Vagina (tissue), 2 donors: ENCODE measurements around the gene C12orf42. TPM values are rescaled to one million over a fixed set of nuclear protein-coding genes. Genes with fewer than 3 reads are reported as not detected.

ENCODE experiments used
- DNase-seq, 2 donors: peaks; one replicate each; pipeline ENCODE4 v3.0.0-alpha.2; 2017; ENCODE audit errors: extremely low spot score in 2 of 2
- H3K27ac ChIP-seq: fragments of 200-600 bp; sonication (generic); one replicate; pipeline ENCODE4 v1.5.1; 2019
- H3K27me3 ChIP-seq: fragments of 200-600 bp; sonication (generic); one replicate; pipeline ENCODE4 v1.5.1; 2019
- H3K36me3 ChIP-seq, 2 donors: fragments of 200-600 bp; sonication (generic); one replicate each; pipeline ENCODE4 v1.5.1; 2017 to 2019
- H3K4me1 ChIP-seq: fragments of 200-600 bp; sonication (generic); one replicate; pipeline ENCODE4 v1.5.1; 2019
- H3K4me3 ChIP-seq, 2 donors: fragments of 200-600 bp; sonication (generic); 1 replicate in 1 of 2; 2 replicates in 1 of 2; pipeline ENCODE4 v1.5.1; 2016 to 2019
- H3K9me3 ChIP-seq: fragments of 200-600 bp; sonication (generic); one replicate; pipeline ENCODE4 v1.5.1; 2019
- CTCF ChIP-seq, 3 experiments: fragments of 450-650 bp in 2 of 3; fragments of 200-600 bp in 1 of 3; sonication (generic) in 1 of 3; IDR thresholded peaks; one replicate each; pipeline ENCODE4 v1.5.1; 2017 to 2019; ENCODE audit warnings: antibody characterized with exemption in 3 of 3, mild to moderate bottlenecking in 2 of 3, moderate library complexity in 2 of 3
- POLR2A ChIP-seq, 2 donors: fragments of 450-650 bp; IDR thresholded peaks; one replicate each; pipeline ENCODE4 v1.6.1; 2017; ENCODE audit warnings: antibody characterized with exemption in 2 of 2, mild to moderate bottlenecking in 2 of 2, moderate library complexity in 2 of 2
- POLR2AphosphoS5 ChIP-seq, 2 donors: sonication (generic); formaldehyde crosslinking; IDR thresholded peaks; one replicate each; pipeline ENCODE4 v1.9.0; 2017; ENCODE audit warnings: antibody characterized with exemption in 2 of 2, mild to moderate bottlenecking in 2 of 2, low read depth in 1 of 2; ENCODE audit not compliant: insufficient read depth in 1 of 2
- intact Hi-C: fragments of 100-400 bp; cut with DNase I; formaldehyde crosslinking; loops from one replicate; pipeline ENCODE4 v1.15.1; 2023
- total RNA-seq: library from RNA; depleted of rRNA; stranded (reverse); fragments of >200 nt; gene quantifications from one replicate; pipeline ENCODE4 v1.2.3, GENCODE V29; 2016

Gene C12orf42
- total RNA-seq, 1 donor from 2014 or later, result not detected

GRCh38 chr12:103505371-103506236, 9.8 kb upstream of the C12orf42 start:
- H3K27ac ChIP-seq, result no peak overlapping the region
- DNase-seq, result no peak
- no peaks in the 10 kb centered on the region for H3K36me3 ChIP-seq
- TF ChIP-seq POLR2AphosphoS5 (IDR thresholded peaks at IDR 0.05; ENCODE audit: insufficient read depth in 1 of 2, low read depth in 1 of 2), result no peak
- no peak for TF ChIP-seq CTCF (IDR thresholded peaks at IDR 0.05)
- TF ChIP-seq POLR2A (IDR thresholded peaks at IDR 0.05), result no peak
- no peaks in the 10 kb centered on the region for H3K9me3 ChIP-seq
- intact Hi-C loops, result no loop called here
- no peaks in the 10 kb centered on the region for H3K4me1 ChIP-seq
- no peak overlapping the region for H3K4me3 ChIP-seq
- H3K27me3 ChIP-seq, result no peaks in the 10 kb centered on the region

GRCh38 chr12:103504606-103505005, 8.8 kb upstream of the C12orf42 start:
- intact Hi-C loops, result no loop called here
- TF ChIP-seq CTCF (IDR thresholded peaks at IDR 0.05) (no peak), POLR2AphosphoS5 (IDR thresholded peaks at IDR 0.05; ENCODE audit: insufficient read depth in 1 of 2, low read depth in 1 of 2) (no peak), POLR2A (IDR thresholded peaks at IDR 0.05) (no peak)
- DNase-seq, result no peak

GRCh38 chr12:103503546-103504480, 8.0 kb upstream of the C12orf42 start:
- intact Hi-C loops, result no loop called here
- Histone ChIP-seq H3K4me3 (no peak overlapping the region), H3K27me3 (no peaks in the 10 kb centered on the region), H3K36me3 (no peaks in the 10 kb centered on the region), H3K27ac (no peak overlapping the region), H3K9me3 (no peaks in the 10 kb centered on the region), H3K4me1 (no peaks in the 10 kb centered on the region)
- DNase-seq, result no peak
- TF ChIP-seq POLR2A (IDR thresholded peaks at IDR 0.05) (no peak), CTCF (IDR thresholded peaks at IDR 0.05) (no peak), POLR2AphosphoS5 (IDR thresholded peaks at IDR 0.05; ENCODE audit: insufficient read depth in 1 of 2, low read depth in 1 of 2) (no peak)

More at GRCh38 chr12:103504606-103505005, 8.8 kb upstream of the C12orf42 start:
- Histone ChIP-seq H3K4me1 (no peaks in the 10 kb centered on the region), H3K27ac (no peak overlapping the region), H3K4me3 (no peak overlapping the region), H3K9me3 (no peaks in the 10 kb centered on the region), H3K27me3 (no peaks in the 10 kb centered on the region), H3K36me3 (no peaks in the 10 kb centered on the region)

GRCh38 chr12:103501447-103501846, 5.7 kb upstream of the C12orf42 start:
- TF ChIP-seq POLR2A (IDR thresholded peaks at IDR 0.05) (no peak), POLR2AphosphoS5 (IDR thresholded peaks at IDR 0.05; ENCODE audit: insufficient read depth in 1 of 2, low read depth in 1 of 2) (no peak), CTCF (IDR thresholded peaks at IDR 0.05) (no peak)
- DNase-seq, result no peak
- Histone ChIP-seq H3K4me3 (no peak overlapping the region), H3K27me3 (no peaks in the 10 kb centered on the region), H3K4me1 (no peaks in the 10 kb centered on the region), H3K27ac (no peak overlapping the region), H3K9me3 (no peaks in the 10 kb centered on the region), H3K36me3 (no peaks in the 10 kb centered on the region)
- intact Hi-C loops, result no loop called here
